Transverse colon (tissue), 4 donors: ENCODE measurements around the gene PTGES2. TPM values are rescaled to one million over a fixed set of nuclear protein-coding genes. Genes with fewer than 3 reads are reported as not detected.
A peak's percentile ranks its signal among the peaks of the same experiment; 100 is the strongest.

Experiments
- DNase-seq: peaks from one replicate; pipeline ENCODE4 v3.0.0-alpha.2; 2019
- H3K27ac ChIP-seq, 4 donors: fragments of 200-600 bp; sonication (generic); 2 replicates each; pipeline ENCODE4 v1.5.1; 2016 to 2018; ENCODE audit warnings: inconsistent platforms in 4 of 4
- H3K27me3 ChIP-seq: fragments of 200-600 bp; sonication (generic); 2 replicates; pipeline ENCODE4 v1.5.1; 2017; ENCODE audit warnings: inconsistent platforms
- H3K36me3 ChIP-seq, 4 donors: fragments of 200-600 bp; sonication (generic); 2 replicates each; pipeline ENCODE4 v1.5.1; 2017 to 2019; ENCODE audit warnings: inconsistent platforms in 4 of 4
- H3K4me1 ChIP-seq, 4 donors: fragments of 200-600 bp; sonication (generic); 2 replicates each; pipeline ENCODE4 v1.5.1; 2017 to 2020; ENCODE audit warnings: inconsistent platforms in 4 of 4
- H3K4me3 ChIP-seq, 4 donors: fragments of 200-600 bp; sonication (generic); 1 replicate in 1 of 4; 2 replicates in 3 of 4; pipeline versions ENCODE4 v1.5.1 to v1.6.1; 2017 to 2019; ENCODE audit warnings: inconsistent platforms in 4 of 4
- H3K9me3 ChIP-seq, 2 donors: fragments of 200-600 bp; sonication (generic); 2 replicates each; pipeline ENCODE4 v1.5.1; 2017 to 2019; ENCODE audit warnings: inconsistent platforms in 2 of 2
- EP300 ChIP-seq: sonication (generic); formaldehyde crosslinking; IDR thresholded peaks from one replicate; pipeline ENCODE4 v1.6.1; 2017; ENCODE audit warnings: antibody characterized with exemption, low read depth
- POLR2A ChIP-seq: fragments of 450-650 bp; IDR thresholded peaks from one replicate; pipeline ENCODE4 v1.6.1; 2016; ENCODE audit warnings: antibody characterized with exemption, mild to moderate bottlenecking, moderate library complexity
- POLR2AphosphoS5 ChIP-seq, 3 donors: sonication (generic); formaldehyde crosslinking; IDR thresholded peaks; one replicate each; pipeline ENCODE4 v1.6.1; 2016; ENCODE audit warnings: antibody characterized with exemption in 3 of 3
- WGBS, 2 donors: methylation state at CpG; one replicate each; pipeline ENCODE4 v1.1.5; 2018; ENCODE audit warnings: low coverage in 1 of 2; 5-methylcytosine and 5-hydroxymethylcytosine counted together
- in situ Hi-C, 4 donors: fragments of 200-750 bp; cut with MboI; loops; one replicate each; pipeline versions ENCODE4 v1.15.0 to v1.15.1; 2017; ENCODE audit warnings: low sequenced_read_pairs in 3 of 4, low pct_ligation_motif_present in 1 of 4, low pct_unique_long_range_greater_than_20kb in 1 of 4
- intact Hi-C: fragments of 100-400 bp; cut with DNase I; formaldehyde crosslinking; loops from one replicate; pipeline ENCODE4 v1.15.1; 2023; ENCODE audit warnings: low total_unique reads
- total RNA-seq, 4 donors: library from RNA; depleted of rRNA; stranded (reverse); fragments of >200 nt; gene quantifications; one replicate each; pipeline ENCODE4 v1.1.0, GENCODE V29; 2016
- TF ChIP-seq, protein P1 (sequence below), 5 experiments: fragments of 200-600 bp in 3 of 5; fragments of 450-650 bp in 2 of 5; sonication (generic) in 3 of 5; IDR thresholded peaks; 1 replicate in 2 of 5; 2 replicates in 3 of 5; pipeline ENCODE4 v1.5.1; 2016 to 2017; ENCODE audit warnings: antibody characterized with exemption in 5 of 5, inconsistent platforms in 3 of 5, mild to moderate bottlenecking in 2 of 5, moderate library complexity in 1 of 5

The PTGES2 gene
- total RNA-seq, 4 donors from 2014 or later: 109 to 434 (median 164) TPM

GRCh38 chr9:128102861-128103588, 24.5 kb downstream of the PTGES2 start:
- intact Hi-C loops (no loop called here), in situ Hi-C loops (loop anchor here in 1 of 4 donors (25.0 kb wide), 1 partner anchor 141 kb away; no protein-coding TSS in a partner anchor)
- peaks cover 22 to 46% (median 41%) of the 10 kb centered on the region in 4 donors for H3K4me1 ChIP-seq
- peaks cover 0 to 43% (median 24%) of the 10 kb centered on the region in 4 donors for H3K36me3 ChIP-seq
- TF ChIP-seq EP300 (no peak), POLR2A (peak; percentile 12)
- no peaks in the 10 kb centered on the region for H3K9me3 ChIP-seq
- no peak overlapping the region for H3K4me3 ChIP-seq
- H3K27me3 ChIP-seq: no peaks in the 10 kb centered on the region
- H3K27ac ChIP-seq: peak overlapping the region in 3 of 4 donors; percentile 61 to 76 (median 70)
- no peak for DNase-seq
- 90% methylated on average over 23 of the region's 23 CpGs; no CpG with 5 or more reads in 1 of the 2 donors for WGBS, 2 donors

- intact Hi-C loops: no loop called here
- no peak overlapping the region for H3K4me3 ChIP-seq
- no peak for DNase-seq
- WGBS, 2 donors: 90 to 100% methylated on average over 1 to 13 of the region's 13 CpGs
- peaks cover 28 to 54% (median 49%) of the 10 kb centered on the region in 4 donors for H3K4me1 ChIP-seq
- H3K27ac ChIP-seq: no peak overlapping the region
- TF ChIP-seq POLR2AphosphoS5 (IDR thresholded peaks at IDR 0.05) (no peak), EP300 (no peak), POLR2A (no peak)
- TF ChIP-seq, protein P1, sequence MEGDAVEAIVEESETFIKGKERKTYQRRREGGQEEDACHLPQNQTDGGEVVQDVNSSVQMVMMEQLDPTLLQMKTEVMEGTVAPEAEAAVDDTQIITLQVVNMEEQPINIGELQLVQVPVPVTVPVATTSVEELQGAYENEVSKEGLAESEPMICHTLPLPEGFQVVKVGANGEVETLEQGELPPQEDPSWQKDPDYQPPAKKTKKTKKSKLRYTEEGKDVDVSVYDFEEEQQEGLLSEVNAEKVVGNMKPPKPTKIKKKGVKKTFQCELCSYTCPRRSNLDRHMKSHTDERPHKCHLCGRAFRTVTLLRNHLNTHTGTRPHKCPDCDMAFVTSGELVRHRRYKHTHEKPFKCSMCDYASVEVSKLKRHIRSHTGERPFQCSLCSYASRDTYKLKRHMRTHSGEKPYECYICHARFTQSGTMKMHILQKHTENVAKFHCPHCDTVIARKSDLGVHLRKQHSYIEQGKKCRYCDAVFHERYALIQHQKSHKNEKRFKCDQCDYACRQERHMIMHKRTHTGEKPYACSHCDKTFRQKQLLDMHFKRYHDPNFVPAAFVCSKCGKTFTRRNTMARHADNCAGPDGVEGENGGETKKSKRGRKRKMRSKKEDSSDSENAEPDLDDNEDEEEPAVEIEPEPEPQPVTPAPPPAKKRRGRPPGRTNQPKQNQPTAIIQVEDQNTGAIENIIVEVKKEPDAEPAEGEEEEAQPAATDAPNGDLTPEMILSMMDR (IDR thresholded peaks at IDR 0.05): no peak
- H3K36me3 ChIP-seq: peaks cover 0 to 38% (median 19%) of the 10 kb centered on the region in 4 donors
- in situ Hi-C loops: loop anchor here in 1 of 4 donors (25.0 kb wide), 1 partner anchor 140 kb away; no protein-coding TSS in a partner anchor
- H3K27me3 ChIP-seq: no peaks in the 10 kb centered on the region
- H3K9me3 ChIP-seq: no peaks in the 10 kb centered on the region
These were observed 25.3 kb downstream of the PTGES2 start for GRCh38 chr9:128102196-128102595.

GRCh38 chr9:128101690-128102089, 25.8 kb downstream of the PTGES2 start:
- peaks cover 0 to 33% (median 15%) of the 10 kb centered on the region in 4 donors for H3K36me3 ChIP-seq
- no peak overlapping the region for H3K27ac ChIP-seq
- 91% methylated on average over 20 of the region's 20 CpGs; no CpG with 5 or more reads in 1 of the 2 donors for WGBS, 2 donors
- no peak for TF ChIP-seq EP300
- TF ChIP-seq, protein P1 (IDR thresholded peaks at IDR 0.05): no peak
- no peak for TF ChIP-seq POLR2AphosphoS5 (IDR thresholded peaks at IDR 0.05)
- TF ChIP-seq POLR2A: no peak
- in situ Hi-C loops: loop anchor here in 1 of 4 donors (25.0 kb wide), 1 partner anchor 139 kb away; no protein-coding TSS in a partner anchor
- peaks cover 28 to 54% (median 49%) of the 10 kb centered on the region in 4 donors for H3K4me1 ChIP-seq
- no peak overlapping the region for H3K4me3 ChIP-seq
- no peaks in the 10 kb centered on the region for H3K27me3 ChIP-seq
- intact Hi-C loops: no loop called here
- H3K9me3 ChIP-seq: no peaks in the 10 kb centered on the region
- no peak for DNase-seq

DNA sequence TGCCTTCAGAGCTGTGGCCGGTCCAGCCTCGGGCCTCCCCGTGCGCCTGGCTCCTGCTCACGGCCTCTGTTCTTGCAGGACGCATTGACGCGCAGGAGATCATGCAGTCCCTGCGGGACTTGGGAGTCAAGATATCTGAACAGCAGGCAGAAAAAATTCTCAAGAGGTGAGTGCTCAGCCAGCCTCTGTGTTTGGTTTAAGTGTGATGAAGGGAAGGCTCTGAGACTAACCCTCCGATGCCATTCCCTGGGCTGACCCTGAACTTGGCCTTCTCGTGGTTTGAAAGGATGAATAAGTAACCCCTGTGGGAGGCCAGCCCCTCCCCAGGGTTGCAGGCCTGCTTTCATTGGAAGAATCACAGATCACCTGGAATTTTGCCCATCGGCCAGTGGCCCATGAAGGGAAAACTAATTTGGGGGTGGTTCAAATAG, 26.3 kb downstream of the PTGES2 start:
- peaks cover 28 to 55% (median 51%) of the 10 kb centered on the region in 4 donors for H3K4me1 ChIP-seq
- WGBS, 2 donors: 79% methylated on average over 12 of the region's 12 CpGs; no CpG with 5 or more reads in 1 of the 2 donors
- intact Hi-C loops: no loop called here

More for the DNA sequence above, 26.3 kb downstream of the PTGES2 start:
- DNase-seq: no peak
- Histone ChIP-seq H3K36me3 (peaks cover 0 to 29% (median 13%) of the 10 kb centered on the region in 4 donors), H3K9me3 (no peaks in the 10 kb centered on the region), H3K27me3 (no peaks in the 10 kb centered on the region), H3K27ac (peak overlapping the region in 1 of 4 donors; percentile 86), H3K4me3 (no peak overlapping the region)
- TF ChIP-seq EP300 (no peak), POLR2AphosphoS5 (IDR thresholded peaks at IDR 0.05) (no peak), POLR2A (no peak)
- TF ChIP-seq, protein P1 (IDR thresholded peaks at IDR 0.05): no peak
- in situ Hi-C loops: loop anchor here in 1 of 4 donors (25.0 kb wide), 1 partner anchor 139 kb away; no protein-coding TSS in a partner anchor
